Hepatocyte (in vitro differentiated cells): Measurements from ENCODE around the gene FMNL2. TPM values are rescaled to one million over a fixed set of nuclear protein-coding genes. Genes with fewer than 3 reads are reported as not detected.
A peak's percentile ranks its signal among the peaks of the same experiment; 100 is the strongest.

Experiments used
- DNase-seq: peaks from one replicate; pipeline ENCODE4 v3.0.0-alpha.2; 2016; ENCODE audit warnings: low spot score
- H2AFZ ChIP-seq: fragments of 200-600 bp; sonication (generic); 2 replicates; pipeline ENCODE4 v1.6.0; 2016; ENCODE audit warnings: antibody characterized with exemption, mild to moderate bottlenecking
- H3K27ac ChIP-seq: fragments of 200-600 bp; sonication (generic); 2 replicates; pipeline ENCODE4 v1.5.1; 2016; ENCODE audit warnings: mild to moderate bottlenecking
- H3K27me3 ChIP-seq: fragments of 200-600 bp; sonication (generic); 2 replicates; pipeline ENCODE4 v1.6.1; 2016
- H3K36me3 ChIP-seq: fragments of 200-600 bp; sonication (generic); replicated peaks from 2 replicates; pipeline ENCODE4 v1.5.1; 2016; ENCODE audit warnings: low read depth; ENCODE audit not compliant: insufficient read depth
- H3K4me1 ChIP-seq: fragments of 200-600 bp; sonication (generic); 2 replicates; pipeline ENCODE4 v1.5.1; 2016; ENCODE audit warnings: mild to moderate bottlenecking, moderate library complexity; ENCODE audit not compliant: insufficient read depth
- H3K4me2 ChIP-seq: fragments of 200-600 bp; sonication (generic); 2 replicates; pipeline ENCODE4 v1.6.0; 2016
- H3K4me3 ChIP-seq: fragments of 200-600 bp; sonication (generic); 2 replicates; pipeline ENCODE4 v1.5.1; 2016; ENCODE audit warnings: mild to moderate bottlenecking
- H3K79me2 ChIP-seq: fragments of 200-600 bp; sonication (generic); 2 replicates; pipeline ENCODE4 v1.6.0; 2017; ENCODE audit warnings: mild to moderate bottlenecking
- H3K9me2 ChIP-seq: fragments of 200-600 bp; sonication (generic); replicated peaks from 2 replicates; pipeline ENCODE4 v1.6.0; 2017; ENCODE audit warnings: mild to moderate bottlenecking; ENCODE audit not compliant: insufficient read depth
- H3K9me3 ChIP-seq: fragments of 200-600 bp; sonication (generic); 2 replicates; pipeline ENCODE4 v1.5.1; 2016; ENCODE audit warnings: low read depth, mild to moderate bottlenecking
- H4K20me1 ChIP-seq: fragments of 200-600 bp; sonication (generic); 2 replicates; pipeline ENCODE4 v1.6.0; 2016; ENCODE audit warnings: mild to moderate bottlenecking; ENCODE audit not compliant: insufficient read depth, poor library complexity, severe bottlenecking
- CTCF ChIP-seq: fragments of 200-600 bp; sonication (generic); IDR thresholded peaks from 2 replicates; pipeline ENCODE4 v1.5.1; 2016; ENCODE audit warnings: antibody characterized with exemption, mild to moderate bottlenecking; ENCODE audit not compliant: poor library complexity
- EZH2 ChIP-seq: fragments of 200-600 bp; sonication (generic); IDR thresholded peaks from 2 replicates; pipeline ENCODE4 v1.6.1; 2016; ENCODE audit warnings: antibody characterized with exemption, mild to moderate bottlenecking, borderline replicate concordance
- EZH2phosphoT487 ChIP-seq: fragments of 200-600 bp; sonication (generic); IDR thresholded peaks from one replicate; pipeline ENCODE4 v1.6.1; 2018; ENCODE audit warnings: antibody characterized with exemption, mild to moderate bottlenecking, low read depth, moderate library complexity; ENCODE audit not compliant: unreplicated experiment, severe bottlenecking
- WGBS: methylation state at CpG from one replicate; pipeline ENCODE4 v1.1.6; 2016; ENCODE audit warnings: low lambda C conversion rate; ENCODE audit errors: missing lambda C conversion rate; 5-methylcytosine and 5-hydroxymethylcytosine counted together
- polyA plus RNA-seq: library from polyadenylated mRNA; unstranded; fragments of >200 nt; fragmentation: Nextera tagmentation; extraction: Ambion mirVana; gene quantifications from 2 replicates; pipeline ENCODE4 v1.2.1, GENCODE V29; 2016
- total RNA-seq: library from RNA; depleted of rRNA; stranded (reverse); fragments of >200 nt; gene quantifications from 2 replicates; pipeline ENCODE4 v1.2.3, GENCODE V29; 2014

Gene FMNL2
- total and polyA plus RNA-seq, 2 experiments from 2014 or later, result 11.7 to 53.6 TPM

GRCh38 chr2:152500772-152501171 lies 165.8 kb downstream of the FMNL2 start:
- Histone ChIP-seq H3K79me2 (peaks cover 87% of the 10 kb centered on the region), H3K4me1 (peaks cover 33% of the 10 kb centered on the region), H3K36me3 (no peaks in the 10 kb centered on the region), H3K4me3 (no peak overlapping the region), H3K27ac (no peak overlapping the region), H4K20me1 (no peaks in the 10 kb centered on the region), H3K4me2 (no peak overlapping the region), H3K9me3 (no peaks in the 10 kb centered on the region), H3K27me3 (no peaks in the 10 kb centered on the region), H2AFZ (no peak overlapping the region), H3K9me2 (no peaks in the 10 kb centered on the region)
- TF ChIP-seq CTCF (no peak), EZH2phosphoT487 (no peak), EZH2 (no peak)
- no peak for DNase-seq
- WGBS, result 92% methylated on average over 8 of the region's 8 CpGs

- H2AFZ ChIP-seq, result no peak overlapping the region
- 97% methylated on average over 5 of the region's 5 CpGs for WGBS
- no peak for DNase-seq
- H3K4me3 ChIP-seq, result no peak overlapping the region
- H3K36me3 ChIP-seq, result no peaks in the 10 kb centered on the region
- no peak overlapping the region for H3K4me2 ChIP-seq
- no peaks in the 10 kb centered on the region for H3K9me3 ChIP-seq
- no peak for TF ChIP-seq EZH2
- TF ChIP-seq EZH2phosphoT487, result no peak
- no peak for TF ChIP-seq CTCF
- H3K9me2 ChIP-seq, result no peaks in the 10 kb centered on the region
- H3K27me3 ChIP-seq, result no peaks in the 10 kb centered on the region
- H3K27ac ChIP-seq, result no peak overlapping the region
- H4K20me1 ChIP-seq, result no peaks in the 10 kb centered on the region
- H3K79me2 ChIP-seq, result peaks cover 87% of the 10 kb centered on the region
- peaks cover 33% of the 10 kb centered on the region for H3K4me1 ChIP-seq
Measured at GRCh38 chr2:152501666-152502065, 166.7 kb downstream of the FMNL2 start.

GRCh38 chr2:152504618-152505017 lies 169.6 kb downstream of the FMNL2 start:
- no peak for TF ChIP-seq EZH2
- no peak for TF ChIP-seq EZH2phosphoT487
- TF ChIP-seq CTCF, result no peak
- no peaks in the 10 kb centered on the region for H3K9me2 ChIP-seq

GRCh38 chr2:152505495-152505906 lies 170.5 kb downstream of the FMNL2 start:
- H3K4me3 ChIP-seq, result no peak overlapping the region
- peak overlapping the region; percentile 58 for H3K27ac ChIP-seq
- no peak for DNase-seq
- 86% methylated on average over 9 of the region's 9 CpGs for WGBS
- peaks cover 95% of the 10 kb centered on the region for H3K79me2 ChIP-seq
- no peak overlapping the region for H2AFZ ChIP-seq
- H3K4me1 ChIP-seq, result no peaks in the 10 kb centered on the region
- TF ChIP-seq CTCF, result no peak
- H3K9me2 ChIP-seq, result no peaks in the 10 kb centered on the region
- no peaks in the 10 kb centered on the region for H3K9me3 ChIP-seq
- no peaks in the 10 kb centered on the region for H4K20me1 ChIP-seq
- H3K36me3 ChIP-seq, result no peaks in the 10 kb centered on the region
- no peaks in the 10 kb centered on the region for H3K27me3 ChIP-seq
- peak overlapping the region; percentile 25 for H3K4me2 ChIP-seq

More at GRCh38 chr2:152504618-152505017, 169.6 kb downstream of the FMNL2 start:
- peaks cover 94% of the 10 kb centered on the region for H3K79me2 ChIP-seq
- no peak overlapping the region for H2AFZ ChIP-seq
- WGBS, result 83% methylated on average over 3 of the region's 3 CpGs
- H4K20me1 ChIP-seq, result no peaks in the 10 kb centered on the region
- H3K4me2 ChIP-seq, result peak overlapping the region; percentile 25
- no peak for DNase-seq
- peaks cover 8% of the 10 kb centered on the region for H3K4me1 ChIP-seq
- no peaks in the 10 kb centered on the region for H3K27me3 ChIP-seq
- H3K4me3 ChIP-seq, result no peak overlapping the region
- peak overlapping the region; percentile 58 for H3K27ac ChIP-seq
- no peaks in the 10 kb centered on the region for H3K9me3 ChIP-seq
- H3K36me3 ChIP-seq, result no peaks in the 10 kb centered on the region
